K562 (cell line): ENCODE data around the gene DLX2. TPM values are rescaled to one million over a fixed set of nuclear protein-coding genes. Genes with fewer than 3 reads are reported as not detected.

Experiments used
- CCNT2 ChIP-seq: IDR thresholded peaks from 2 replicates; pipeline ENCODE4 v1.6.1; 2011; ENCODE audit warnings: borderline replicate concordance, low read depth, mild to moderate bottlenecking, moderate library complexity, mixed read lengths, low read length; ENCODE audit not compliant: insufficient read length; ENCODE audit errors: extremely low read depth
- DACH1 ChIP-seq: fragments of 450-650 bp; IDR thresholded peaks from 2 replicates; pipeline ENCODE4 v1.6.1; 2018; ENCODE audit not compliant: partially characterized antibody
- FOXA3 ChIP-seq, 2 experiments: fragments of 450-650 bp in 1 of 2; sonication (generic) in 1 of 2; formaldehyde crosslinking; IDR thresholded peaks in 1 of 2; conservative IDR thresholded peaks in 1 of 2; 2 replicates each; pipeline versions ENCODE4 v1.4.0 to v1.8.0; 2020 to 2022; ENCODE audit warnings: mild to moderate bottlenecking in 2 of 2, missing genetic modification reagents in 1 of 2
- HBP1 ChIP-seq: fragments of 450-650 bp; formaldehyde crosslinking; IDR thresholded peaks from 2 replicates; pipeline ENCODE4 v1.4.0; 2022; ENCODE audit warnings: missing genetic modification characterization
- ILK ChIP-seq: fragments of 450-650 bp; IDR thresholded peaks from 2 replicates; pipeline ENCODE4 v1.6.1; 2016; ENCODE audit warnings: missing genetic modification characterization, low read depth, mild to moderate bottlenecking, missing compliant biosample characterization, moderate library complexity, borderline replicate concordance
- KAT2B ChIP-seq: IDR thresholded peaks from one replicate; pipeline ENCODE4 v1.6.1; 2012; ENCODE audit warnings: low read depth, mild to moderate bottlenecking, control low read depth, inconsistent platforms, low read length, moderate library complexity
- RAD51 ChIP-seq: fragments of 450-650 bp; IDR thresholded peaks from 2 replicates; pipeline ENCODE4 v1.7.1; 2016; ENCODE audit warnings: low read depth, mild to moderate bottlenecking, borderline replicate concordance
- SAFB2 ChIP-seq: fragments of 200-400 bp; formaldehyde crosslinking; IDR thresholded peaks from 2 replicates; pipeline ENCODE4 v1.6.1; 2018; ENCODE audit warnings: borderline replicate concordance, low read length, low read depth, moderate library complexity; ENCODE audit not compliant: severe bottlenecking
- ZFPM2 ChIP-seq: fragments of 250-450 bp; sonication (Bioruptor Pico); IDR thresholded peaks from 2 replicates; pipeline ENCODE4 v1.5.1; 2022; ENCODE audit warnings: mild to moderate bottlenecking
- ZNF253 ChIP-seq: fragments of 250-450 bp; sonication (Bioruptor Pico); conservative IDR thresholded peaks from 2 replicates; pipeline ENCODE4 v1.6.1; 2021; ENCODE audit warnings: mild to moderate bottlenecking
- ZNF586 ChIP-seq: fragments of 450-650 bp; formaldehyde crosslinking; conservative IDR thresholded peaks from 2 replicates; pipeline ENCODE4 v1.4.0; 2020; ENCODE audit warnings: mild to moderate bottlenecking, moderate library complexity
- polyA plus RNA-seq, 8 experiments: library from polyadenylated mRNA; depleted of rRNA in 4 of 8; stranded (reverse) in 5 of 8; unstranded in 3 of 8; fragments of >200 nt; fragmentation: Nextera tagmentation in 2 of 8; fragmentation: Illumina TruSeq in 1 of 8; extraction: Ambion mirVana in 2 of 8; extraction: Trizol in 1 of 8; gene quantifications; 2 replicates each; pipeline versions ENCODE4 v1.2.1 to v1.2.3, GENCODE V29; 2011 to 2014; ENCODE audit warnings: inconsistent platforms in 1 of 8, missing spikeins in 1 of 8
- total RNA-seq, 7 experiments: library from RNA; depleted of rRNA in 6 of 7; stranded (reverse); fragments of >200 nt in 6 of 7; fragmentation: Illumina TruSeq in 2 of 7; extraction: Trizol in 2 of 7; gene quantifications; 2 replicates each; pipeline versions ENCODE4 v1.2.1 to v1.2.3, GENCODE V29; 2011 to 2021; ENCODE audit warnings: low replicate concordance in 1 of 7
- TF ChIP-seq, protein P1 (sequence below), 2 experiments: fragments of 250-450 bp in 1 of 2; fragments of 450-650 bp in 1 of 2; sonication (Bioruptor Pico) in 1 of 2; IDR thresholded peaks; 2 replicates each; pipeline versions ENCODE4 v1.6.1 to v1.8.0; 2016 to 2021; ENCODE audit warnings: mild to moderate bottlenecking in 2 of 2, moderate library complexity in 2 of 2, missing compliant biosample characterization in 1 of 2, missing genetic modification characterization in 1 of 2
- TF ChIP-seq, protein P2 (sequence below), 2 experiments: IDR thresholded peaks; 2 replicates each; pipeline ENCODE4 v1.6.1; 2011; ENCODE audit warnings: borderline replicate concordance in 1 of 2, control low read depth in 1 of 2, low read depth in 1 of 2, low read length in 1 of 2, mild to moderate bottlenecking in 1 of 2, mixed read lengths in 1 of 2, moderate library complexity in 1 of 2; ENCODE audit not compliant: insufficient read depth in 1 of 2, insufficient read length in 1 of 2, poor library complexity in 1 of 2, severe bottlenecking in 1 of 2; ENCODE audit errors: extremely low read depth in 1 of 2
- TF ChIP-seq, protein P3 (sequence below): fragments of 200-800 bp; sonication (Bioruptor generic); IDR thresholded peaks from 2 replicates; pipeline ENCODE4 v1.6.1; 2017; ENCODE audit warnings: missing genetic modification characterization, missing compliant biosample characterization
- TF ChIP-seq, protein P4 (sequence below): fragments of 450-650 bp; IDR thresholded peaks from 2 replicates; pipeline ENCODE4 v1.6.1; 2016; ENCODE audit warnings: borderline replicate concordance
- TF ChIP-seq, protein P5 (sequence below), 3 experiments: fragments of 200-800 bp in 1 of 3; sonication (Bioruptor generic) in 1 of 3; sonication (generic) in 1 of 3; formaldehyde crosslinking in 1 of 3; IDR thresholded peaks; 2 replicates each; pipeline versions ENCODE4 v1.6.1 to v1.8.0; 2016 to 2022; ENCODE audit warnings: mild to moderate bottlenecking in 2 of 3, missing compliant biosample characterization in 2 of 3, missing genetic modification characterization in 2 of 3, missing genetic modification reagents in 1 of 3

DLX2 gene
- total and polyA plus RNA-seq, 9 of the 15 experiments (the other 6 are each of a cell fraction or from before 2014, with no cell fraction given) = 0.14 to 4.3 (median 0.86) TPM

DNA sequence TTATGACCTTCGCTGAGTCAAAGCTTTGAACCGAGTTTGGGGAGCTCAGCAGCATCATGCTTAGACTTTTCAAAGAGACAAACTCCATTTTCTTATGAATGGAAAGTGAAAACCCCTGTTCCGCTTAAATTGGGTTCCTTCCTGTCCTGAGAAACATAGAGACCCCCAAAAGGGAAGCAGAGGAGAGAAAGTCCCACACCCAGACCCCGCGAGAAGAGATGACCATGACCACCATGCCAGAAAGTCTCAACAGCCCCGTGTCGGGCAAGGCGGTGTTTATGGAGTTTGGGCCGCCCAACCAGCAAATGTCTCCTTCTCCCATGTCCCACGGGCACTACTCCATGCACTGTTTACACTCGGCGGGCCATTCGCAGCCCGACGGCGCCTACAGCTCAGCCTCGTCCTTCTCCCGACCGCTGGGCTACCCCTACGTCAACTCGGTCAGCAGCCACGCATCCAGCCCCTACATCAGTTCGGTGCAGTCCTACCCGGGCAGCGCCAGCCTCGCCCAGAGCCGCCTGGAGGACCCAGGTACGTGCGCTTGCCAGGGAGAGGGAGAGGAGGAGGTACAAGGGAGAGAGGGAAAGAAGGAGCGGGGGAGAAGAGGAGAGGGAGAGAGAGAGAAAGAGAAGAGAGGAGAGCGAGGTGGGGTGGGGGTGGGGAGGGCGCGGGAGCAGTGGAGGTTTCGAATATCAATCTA is 17.1 kb downstream of the DLX2 start, which contains the start of gene DLX1 (continued):
- TF ChIP-seq, protein P1, sequence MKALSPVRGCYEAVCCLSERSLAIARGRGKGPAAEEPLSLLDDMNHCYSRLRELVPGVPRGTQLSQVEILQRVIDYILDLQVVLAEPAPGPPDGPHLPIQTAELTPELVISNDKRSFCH (CRISPR knock-in tag; IDR thresholded peaks at IDR 0.05) = no peak
- TF ChIP-seq, protein P1 (tag; IDR thresholded peaks at IDR 0.05) = peak; percentile 24; the same call in 1 of the 2 replicates
- TF ChIP-seq, protein P2, sequence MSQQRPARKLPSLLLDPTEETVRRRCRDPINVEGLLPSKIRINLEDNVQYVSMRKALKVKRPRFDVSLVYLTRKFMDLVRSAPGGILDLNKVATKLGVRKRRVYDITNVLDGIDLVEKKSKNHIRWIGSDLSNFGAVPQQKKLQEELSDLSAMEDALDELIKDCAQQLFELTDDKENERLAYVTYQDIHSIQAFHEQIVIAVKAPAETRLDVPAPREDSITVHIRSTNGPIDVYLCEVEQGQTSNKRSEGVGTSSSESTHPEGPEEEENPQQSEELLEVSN (IDR thresholded peaks at IDR 0.05; ENCODE audit: borderline replicate concordance in 1 of 2, extremely low read depth in 1 of 2, insufficient read depth in 1 of 2, insufficient read length in 1 of 2, low read depth in 1 of 2, low read length in 1 of 2, poor library complexity in 1 of 2, severe bottlenecking in 1 of 2) = peak in 1 of 2 experiments; percentile 22
- no peak for TF ChIP-seq KAT2B
- no peak for TF ChIP-seq ZNF586 (CRISPR knock-in tag)
- TF ChIP-seq, protein P3, sequence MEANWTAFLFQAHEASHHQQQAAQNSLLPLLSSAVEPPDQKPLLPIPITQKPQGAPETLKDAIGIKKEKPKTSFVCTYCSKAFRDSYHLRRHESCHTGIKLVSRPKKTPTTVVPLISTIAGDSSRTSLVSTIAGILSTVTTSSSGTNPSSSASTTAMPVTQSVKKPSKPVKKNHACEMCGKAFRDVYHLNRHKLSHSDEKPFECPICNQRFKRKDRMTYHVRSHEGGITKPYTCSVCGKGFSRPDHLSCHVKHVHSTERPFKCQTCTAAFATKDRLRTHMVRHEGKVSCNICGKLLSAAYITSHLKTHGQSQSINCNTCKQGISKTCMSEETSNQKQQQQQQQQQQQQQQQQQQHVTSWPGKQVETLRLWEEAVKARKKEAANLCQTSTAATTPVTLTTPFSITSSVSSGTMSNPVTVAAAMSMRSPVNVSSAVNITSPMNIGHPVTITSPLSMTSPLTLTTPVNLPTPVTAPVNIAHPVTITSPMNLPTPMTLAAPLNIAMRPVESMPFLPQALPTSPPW (CRISPR knock-in tag) = no peak
- no peak for TF ChIP-seq RAD51
- TF ChIP-seq FOXA3 (CRISPR knock-in tag; conservative IDR thresholded peaks at IDR 0.05 in 1 of 2, IDR thresholded peaks at IDR 0.05 in 1 of 2) = peak in 1 of 2 experiments; percentile 77; a peak in 2 of 4 replicates
- TF ChIP-seq CCNT2 = no peak
- TF ChIP-seq ZNF253 (CRISPR knock-in tag) = no peak
- TF ChIP-seq ZFPM2 = no peak
- no peak for TF ChIP-seq SAFB2
- no peak for TF ChIP-seq DACH1
- no peak for TF ChIP-seq ILK (tag)
- peak; percentile 80 for TF ChIP-seq HBP1 (CRISPR knock-in tag)
- TF ChIP-seq, protein P4, sequence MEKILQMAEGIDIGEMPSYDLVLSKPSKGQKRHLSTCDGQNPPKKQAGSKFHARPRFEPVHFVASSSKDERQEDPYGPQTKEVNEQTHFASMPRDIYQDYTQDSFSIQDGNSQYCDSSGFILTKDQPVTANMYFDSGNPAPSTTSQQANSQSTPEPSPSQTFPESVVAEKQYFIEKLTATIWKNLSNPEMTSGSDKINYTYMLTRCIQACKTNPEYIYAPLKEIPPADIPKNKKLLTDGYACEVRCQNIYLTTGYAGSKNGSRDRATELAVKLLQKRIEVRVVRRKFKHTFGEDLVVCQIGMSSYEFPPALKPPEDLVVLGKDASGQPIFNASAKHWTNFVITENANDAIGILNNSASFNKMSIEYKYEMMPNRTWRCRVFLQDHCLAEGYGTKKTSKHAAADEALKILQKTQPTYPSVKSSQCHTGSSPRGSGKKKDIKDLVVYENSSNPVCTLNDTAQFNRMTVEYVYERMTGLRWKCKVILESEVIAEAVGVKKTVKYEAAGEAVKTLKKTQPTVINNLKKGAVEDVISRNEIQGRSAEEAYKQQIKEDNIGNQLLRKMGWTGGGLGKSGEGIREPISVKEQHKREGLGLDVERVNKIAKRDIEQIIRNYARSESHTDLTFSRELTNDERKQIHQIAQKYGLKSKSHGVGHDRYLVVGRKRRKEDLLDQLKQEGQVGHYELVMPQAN = peak; percentile 46; the same call in 1 of the 2 replicates
- TF ChIP-seq, protein P5, sequence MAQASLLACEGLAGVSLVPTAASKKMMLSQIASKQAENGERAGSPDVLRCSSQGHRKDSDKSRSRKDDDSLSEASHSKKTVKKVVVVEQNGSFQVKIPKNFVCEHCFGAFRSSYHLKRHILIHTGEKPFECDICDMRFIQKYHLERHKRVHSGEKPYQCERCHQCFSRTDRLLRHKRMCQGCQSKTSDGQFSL (CRISPR knock-in tag; IDR thresholded peaks at IDR 0.05) = no peak
- TF ChIP-seq, protein P5 (tag; IDR thresholded peaks at IDR 0.05) = no peak
